Retinal pigment epithelial cell (primary cell): ENCODE data around the gene SCAPER.
"Not testable (repeated sequence)": the region's sequence is repeated elsewhere in the genome, so short reads cannot be mapped to it uniquely, and the experiment has no call there.

ENCODE experiments used
- DNase-seq: peaks from one replicate; pipeline ENCODE4 v3.0.0-alpha.2; 2010; ENCODE audit warnings: low read depth
- H3K4me3 ChIP-seq: 2 replicates; pipeline ENCODE4 v1.5.1; 2011; ENCODE audit warnings: mild to moderate bottlenecking, low read length, control low read depth, moderate library complexity
- CTCF ChIP-seq: conservative IDR thresholded peaks from 2 replicates; pipeline ENCODE4 v1.5.1; 2011; ENCODE audit warnings: low read depth, low read length, control low read depth, inconsistent platforms

Gene SCAPER

GRCh38 chr15:76865548-76865991, 39.6 kb downstream of the SCAPER start:
- no peak for DNase-seq
- no peak overlapping the region for H3K4me3 ChIP-seq
- TF ChIP-seq CTCF: no peak

- DNase-seq: no peak
- no peak for TF ChIP-seq CTCF
- no peak overlapping the region for H3K4me3 ChIP-seq
Measured at GRCh38 chr15:76864586-76864985, 40.6 kb downstream of the SCAPER start.

- no peak for TF ChIP-seq CTCF
- no peak overlapping the region for H3K4me3 ChIP-seq
- no peak for DNase-seq
Measured at GRCh38 chr15:76863693-76864092, 41.4 kb downstream of the SCAPER start.

- no peak overlapping the region for H3K4me3 ChIP-seq
- no peak for TF ChIP-seq CTCF
- peak; percentile 20 for DNase-seq
Measured at GRCh38 chr15:76863123-76863522, 42.0 kb downstream of the SCAPER start.

GRCh38 chr15:76861815-76862397, 43.2 kb downstream of the SCAPER start:
- no peak for TF ChIP-seq CTCF
- DNase-seq: no peak
- H3K4me3 ChIP-seq: no peak overlapping the region

GRCh38 chr15:76860201-76860600, 44.9 kb downstream of the SCAPER start:
- TF ChIP-seq CTCF: no peak
- H3K4me3 ChIP-seq: no peak overlapping the region
- no peak for DNase-seq

GRCh38 chr15:76850367-76850766, 54.8 kb downstream of the SCAPER start:
- not testable (repeated sequence) for DNase-seq, H3K4me3 ChIP-seq

- no peak for DNase-seq
- no peak for TF ChIP-seq CTCF
- no peak overlapping the region for H3K4me3 ChIP-seq
Measured at GRCh38 chr15:76846782-76847181, 58.4 kb downstream of the SCAPER start.
